ENCODE results near the gene CHD3. TPM values are rescaled to one million over a fixed set of nuclear protein-coding genes. Genes with fewer than 3 reads are reported as not detected.

CHD3 gene

GRCh38 chr17:7955414-7956227 lies 67.0 kb downstream of the CHD3 start:
- H3K27ac ChIP-seq (ENCODE audit: low read depth, low read length): no peak overlapping the region
- no CpG with 5 or more reads among the region's 13 CpGs for WGBS (ENCODE audit: extremely low coverage, insufficient coverage, low lambda C conversion rate)

DNA sequence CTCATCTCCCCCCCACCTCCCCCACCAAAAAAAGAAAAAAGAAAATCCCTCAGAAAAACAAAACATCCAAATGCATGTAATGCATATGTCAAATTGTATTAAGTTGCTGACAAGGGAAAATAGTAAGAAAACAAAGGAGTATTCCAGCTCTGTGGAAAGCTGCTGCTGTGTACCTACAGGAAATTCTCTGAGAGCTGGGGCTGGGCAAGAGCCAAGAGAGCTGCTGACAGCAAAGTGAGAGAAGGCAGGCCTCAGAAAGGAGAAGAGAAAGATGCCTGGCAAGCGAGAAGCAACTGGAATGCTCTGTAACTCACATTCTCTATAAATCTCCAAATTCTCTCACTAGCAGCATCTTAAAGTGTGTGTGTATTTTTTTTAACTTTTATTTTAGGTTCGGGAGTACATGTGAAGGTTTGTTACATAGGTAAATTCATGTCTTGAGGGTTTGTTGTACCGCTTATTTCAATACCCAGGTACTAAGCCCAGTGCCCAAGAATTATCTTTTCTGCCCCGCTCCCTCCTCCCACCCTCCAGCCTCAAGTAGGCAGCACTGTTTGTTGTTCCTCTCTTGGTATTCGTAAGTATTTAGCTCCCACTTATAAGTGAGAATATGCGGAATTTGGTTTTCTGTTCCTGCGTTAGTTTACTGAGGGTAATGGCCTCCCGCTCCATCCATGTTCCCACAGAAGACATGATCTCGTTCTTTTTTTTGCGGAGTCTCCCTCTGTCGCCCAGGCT lies 67.8 kb downstream of the CHD3 start:
- H3K27ac ChIP-seq (ENCODE audit: low read depth, low read length): no peak overlapping the region
- no peak overlapping the region for H2BK15ac ChIP-seq (replicated peaks; ENCODE audit: low read depth)
- no peaks in the 10 kb centered on the region for H3K4me1 ChIP-seq (ENCODE audit: control insufficient read depth, low read depth, low read length)
- H3K4me3 ChIP-seq (ENCODE audit: low read length): no peak overlapping the region
- no peak overlapping the region for H3K56ac ChIP-seq (ENCODE audit: low read length)
- WGBS (ENCODE audit: extremely low coverage, insufficient coverage, low lambda C conversion rate): no CpG with 5 or more reads among the region's 11 CpGs
- H3K9ac ChIP-seq (ENCODE audit: low read length): no peak overlapping the region
- no peak overlapping the region for H2BK5ac ChIP-seq (ENCODE audit: low read length)
- H2AK5ac ChIP-seq (ENCODE audit: low read length): no peak overlapping the region
- H3K79me2 ChIP-seq (ENCODE audit: control insufficient read depth, insufficient read depth, low read length): no peaks in the 10 kb centered on the region
- no peaks in the 10 kb centered on the region for H3K27me3 ChIP-seq (ENCODE audit: insufficient read depth, low read length, poor library complexity)
- H4K5ac ChIP-seq (ENCODE audit: low read length): no peak overlapping the region
- H3K4ac ChIP-seq (ENCODE audit: low read depth, low read length): no peak overlapping the region
- no peak overlapping the region for H3K4me2 ChIP-seq (ENCODE audit: low read length)
- H3K23ac ChIP-seq (ENCODE audit: low read length): no peak overlapping the region
- no peak overlapping the region for H2BK120ac ChIP-seq (ENCODE audit: low read depth, low read length)
- H3K79me1 ChIP-seq (ENCODE audit: low read length): no peaks in the 10 kb centered on the region
- H4K8ac ChIP-seq (ENCODE audit: low read depth, low read length): no peak overlapping the region
- H3K36me3 ChIP-seq (ENCODE audit: control insufficient read depth, insufficient read depth, low read length): no peaks in the 10 kb centered on the region
- no peak overlapping the region for H3K18ac ChIP-seq (ENCODE audit: low read length)
- peak; percentile 22 for DNase-seq

More at GRCh38 chr17:7955414-7956227, 67.0 kb downstream of the CHD3 start:
- no peaks in the 10 kb centered on the region for H3K79me1 ChIP-seq (ENCODE audit: low read length)
- H3K4ac ChIP-seq (ENCODE audit: low read depth, low read length): no peak overlapping the region
- no peaks in the 10 kb centered on the region for H3K4me1 ChIP-seq (ENCODE audit: control insufficient read depth, low read depth, low read length)
- H4K8ac ChIP-seq (ENCODE audit: low read depth, low read length): no peak overlapping the region
- H3K23ac ChIP-seq (ENCODE audit: low read length): no peak overlapping the region
- no peak overlapping the region for H2BK5ac ChIP-seq (ENCODE audit: low read length)
- no peak overlapping the region for H2BK15ac ChIP-seq (replicated peaks; ENCODE audit: low read depth)
- H3K27me3 ChIP-seq (ENCODE audit: insufficient read depth, low read length, poor library complexity): no peaks in the 10 kb centered on the region
- H2BK120ac ChIP-seq (ENCODE audit: low read depth, low read length): no peak overlapping the region
- no peak overlapping the region for H3K9ac ChIP-seq (ENCODE audit: low read length)
- H3K4me3 ChIP-seq (ENCODE audit: low read length): no peak overlapping the region
- H3K56ac ChIP-seq (ENCODE audit: low read length): no peak overlapping the region
- no peak overlapping the region for H2AK5ac ChIP-seq (ENCODE audit: low read length)
- H3K79me2 ChIP-seq (ENCODE audit: control insufficient read depth, insufficient read depth, low read length): no peaks in the 10 kb centered on the region
- no peak overlapping the region for H4K5ac ChIP-seq (ENCODE audit: low read length)
- no peak overlapping the region for H3K18ac ChIP-seq (ENCODE audit: low read length)
- DNase-seq: no peak
- H3K36me3 ChIP-seq (ENCODE audit: control insufficient read depth, insufficient read depth, low read length): no peaks in the 10 kb centered on the region
- H3K4me2 ChIP-seq (ENCODE audit: low read length): no peak overlapping the region

GRCh38 chr17:7959503-7960253 lies 71.1 kb downstream of the CHD3 start:
- Histone ChIP-seq H2AK5ac (ENCODE audit: low read length) (no peak overlapping the region), H3K36me3 (ENCODE audit: control insufficient read depth, insufficient read depth, low read length) (no peaks in the 10 kb centered on the region)
- no peak for DNase-seq

DNA sequence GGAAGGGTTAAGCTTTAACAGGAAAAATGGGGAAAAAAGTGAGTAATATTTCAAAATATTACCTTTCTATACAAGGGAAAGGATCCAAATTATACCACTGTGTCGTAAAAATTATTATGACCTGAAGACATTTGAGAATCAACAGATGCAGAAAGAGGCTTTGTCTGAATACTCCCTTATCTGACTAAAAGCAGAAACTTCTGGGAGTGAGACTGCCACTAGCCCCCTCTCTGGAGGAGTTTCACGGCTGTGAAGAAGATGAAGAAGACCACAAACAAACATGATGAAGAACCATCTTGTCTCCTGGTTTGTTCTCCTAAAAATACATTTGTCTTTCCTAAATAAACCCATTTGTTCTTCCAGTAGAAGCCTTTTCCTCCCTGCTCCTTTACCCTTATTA lies 72.8 kb downstream of the CHD3 start:
- no peak overlapping the region for H3K27ac ChIP-seq (ENCODE audit: low read depth, low read length)

More at GRCh38 chr17:7959503-7960253, 71.1 kb downstream of the CHD3 start:
- Histone ChIP-seq H3K79me1 (ENCODE audit: low read length) (no peaks in the 10 kb centered on the region), H4K8ac (ENCODE audit: low read depth, low read length) (no peak overlapping the region), H3K4me1 (ENCODE audit: control insufficient read depth, low read depth, low read length) (no peaks in the 10 kb centered on the region), H3K4me2 (ENCODE audit: low read length) (no peak overlapping the region), H3K4me3 (ENCODE audit: low read length) (no peak overlapping the region), H2BK5ac (ENCODE audit: low read length) (no peak overlapping the region), H3K27me3 (ENCODE audit: insufficient read depth, low read length, poor library complexity) (peaks cover 2% of the 10 kb centered on the region), H3K18ac (ENCODE audit: low read length) (no peak overlapping the region), H3K27ac (ENCODE audit: low read depth, low read length) (no peak overlapping the region), H4K5ac (ENCODE audit: low read length) (no peak overlapping the region), H2BK120ac (ENCODE audit: low read depth, low read length) (no peak overlapping the region), H3K9ac (ENCODE audit: low read length) (no peak overlapping the region), H3K79me2 (ENCODE audit: control insufficient read depth, insufficient read depth, low read length) (no peaks in the 10 kb centered on the region), H2BK15ac (replicated peaks; ENCODE audit: low read depth) (no peak overlapping the region), H3K56ac (ENCODE audit: low read length) (no peak overlapping the region), H3K23ac (ENCODE audit: low read length) (no peak overlapping the region), H3K4ac (ENCODE audit: low read depth, low read length) (no peak overlapping the region)
- WGBS (ENCODE audit: extremely low coverage, insufficient coverage, low lambda C conversion rate): no CpG with 5 or more reads among the region's 9 CpGs

More for the DNA sequence above, 72.8 kb downstream of the CHD3 start:
- WGBS (ENCODE audit: extremely low coverage, insufficient coverage, low lambda C conversion rate): no CpG with 5 or more reads among the region's 2 CpGs
- H3K4ac ChIP-seq (ENCODE audit: low read depth, low read length): no peak overlapping the region
- H4K5ac ChIP-seq (ENCODE audit: low read length): no peak overlapping the region
- no peaks in the 10 kb centered on the region for H3K36me3 ChIP-seq (ENCODE audit: control insufficient read depth, insufficient read depth, low read length)
- H2BK15ac ChIP-seq (replicated peaks; ENCODE audit: low read depth): no peak overlapping the region
- H2BK120ac ChIP-seq (ENCODE audit: low read depth, low read length): no peak overlapping the region
- no peaks in the 10 kb centered on the region for H3K79me2 ChIP-seq (ENCODE audit: control insufficient read depth, insufficient read depth, low read length)
- H3K27me3 ChIP-seq (ENCODE audit: insufficient read depth, low read length, poor library complexity): peaks cover 2% of the 10 kb centered on the region
- no peak overlapping the region for H3K4me2 ChIP-seq (ENCODE audit: low read length)
- no peak overlapping the region for H2BK5ac ChIP-seq (ENCODE audit: low read length)
- no peak overlapping the region for H2AK5ac ChIP-seq (ENCODE audit: low read length)
- DNase-seq: no peak
- H3K18ac ChIP-seq (ENCODE audit: low read length): no peak overlapping the region
- no peaks in the 10 kb centered on the region for H3K79me1 ChIP-seq (ENCODE audit: low read length)
- no peak overlapping the region for H3K9ac ChIP-seq (ENCODE audit: low read length)
- H3K4me3 ChIP-seq (ENCODE audit: low read length): no peak overlapping the region
- no peak overlapping the region for H3K23ac ChIP-seq (ENCODE audit: low read length)
- H3K4me1 ChIP-seq (ENCODE audit: control insufficient read depth, low read depth, low read length): no peaks in the 10 kb centered on the region
- no peak overlapping the region for H4K8ac ChIP-seq (ENCODE audit: low read depth, low read length)
- H3K56ac ChIP-seq (ENCODE audit: low read length): no peak overlapping the region

Small RNA genes within 50 kb of the gene (small RNA-seq; reads per million reads assigned to genes)
- not detected for gene SCARNA21 (ENCODE audit: insufficient read depth)
